SK-N-MC (cell line): ENCODE measurements around the gene NEDD4.
"Not testable (repeated sequence)": the region's sequence is repeated elsewhere in the genome, so short reads cannot be mapped to it uniquely, and the experiment has no call there.

Experiments used
- EZH2 ChIP-seq: fragments of 200-600 bp; sonication (generic); IDR thresholded peaks from one replicate; pipeline ENCODE4 v1.6.1; 2017; ENCODE audit warnings: antibody characterized with exemption
- FOXP2 ChIP-seq: optimal IDR thresholded peaks from 2 replicates; pipeline ENCODE3; 2011; ENCODE audit warnings: mild to moderate bottlenecking, moderate library complexity; ENCODE audit not compliant: insufficient read depth; ENCODE audit errors: extremely low read length, control extremely low read depth
- POLR2AphosphoS5 ChIP-seq: IDR thresholded peaks from 2 replicates; pipeline ENCODE4 v1.6.1; 2012; ENCODE audit warnings: mild to moderate bottlenecking, low read depth, low read length, borderline replicate concordance

- not testable (repeated sequence) for TF ChIP-seq EZH2, POLR2AphosphoS5, FOXP2
These were observed 13.0 kb upstream of the NEDD4 start for GRCh38 chr15:56006371-56006770.
